ENCODE results near the gene EIF4ENIF1. TPM values are rescaled to one million over a fixed set of nuclear protein-coding genes. Genes with fewer than 3 reads are reported as not detected.
"Not testable (repeated sequence)": the region's sequence is repeated elsewhere in the genome, so short reads cannot be mapped to it uniquely, and the experiment has no call there.

The EIF4ENIF1 gene
- total RNA-seq, 2 donors from 2014 or later: 24.2 to 26.4 TPM

DNA sequence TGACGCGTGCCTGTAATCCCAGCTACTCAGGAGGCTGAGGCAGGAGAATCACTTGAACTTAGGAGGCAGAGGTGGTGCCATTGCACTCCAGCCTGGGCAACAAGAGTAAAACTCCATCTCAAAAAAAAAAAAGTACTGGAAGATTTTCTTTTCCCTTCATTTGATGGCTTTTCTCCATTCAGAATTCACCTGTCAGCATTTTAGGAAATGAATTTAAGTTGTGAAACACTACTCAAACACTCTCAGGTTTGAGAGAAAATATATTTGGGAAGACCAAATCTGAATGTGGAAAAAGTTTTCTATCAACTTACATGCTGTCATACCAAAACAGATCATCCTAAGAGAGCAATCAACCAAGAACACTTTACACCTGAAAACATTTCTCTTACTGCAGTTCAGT, 2.7 kb downstream of the EIF4ENIF1 start:
- Mint-ChIP-seq H3K4me3 (no peak overlapping the region), H3K36me3 (ENCODE audit: low read depth) (peaks cover 2% of the 10 kb centered on the region), H3K27me3 (no peaks in the 10 kb centered on the region), H3K27ac (peak overlapping the region; percentile 29), H3K4me1 (peaks cover 40% of the 10 kb centered on the region)
- ATAC-seq (no peak), DNase-seq (no peak)
- H3K9me3 ChIP-seq (ENCODE audit: control insufficient read depth, low read length, poor library complexity, severe bottlenecking): no peaks in the 10 kb centered on the region

DNA sequence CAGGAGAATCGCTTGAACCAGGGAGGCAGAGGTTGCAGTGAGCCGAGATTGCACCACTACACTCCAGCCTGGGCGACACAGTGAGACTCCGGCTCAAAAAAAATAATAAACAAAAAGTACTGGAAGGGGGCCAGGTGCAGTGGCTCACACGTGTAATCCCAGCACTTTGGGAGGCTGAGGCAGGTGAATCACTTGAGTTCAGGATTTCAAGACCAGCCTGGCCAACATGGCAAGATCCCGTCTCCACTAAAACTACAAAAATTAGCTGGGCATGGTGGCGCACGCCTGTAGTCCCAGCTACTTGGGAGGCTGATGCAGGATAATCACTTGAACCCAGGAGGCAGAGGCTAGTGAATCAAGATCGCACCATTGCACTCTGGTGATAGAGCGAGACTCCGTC, 3.3 kb downstream of the EIF4ENIF1 start:
- not testable (repeated sequence) for ATAC-seq; DNase-seq; H3K9me3 ChIP-seq (ENCODE audit: control insufficient read depth, low read length, poor library complexity, severe bottlenecking); H3K36me3 Mint-ChIP-seq (ENCODE audit: low read depth); H3K4me3 Mint-ChIP-seq; H3K27me3 Mint-ChIP-seq
- Mint-ChIP-seq H3K4me1 (peaks cover 42% of the 10 kb centered on the region), H3K27ac (peak overlapping the region; percentile 29)

DNA sequence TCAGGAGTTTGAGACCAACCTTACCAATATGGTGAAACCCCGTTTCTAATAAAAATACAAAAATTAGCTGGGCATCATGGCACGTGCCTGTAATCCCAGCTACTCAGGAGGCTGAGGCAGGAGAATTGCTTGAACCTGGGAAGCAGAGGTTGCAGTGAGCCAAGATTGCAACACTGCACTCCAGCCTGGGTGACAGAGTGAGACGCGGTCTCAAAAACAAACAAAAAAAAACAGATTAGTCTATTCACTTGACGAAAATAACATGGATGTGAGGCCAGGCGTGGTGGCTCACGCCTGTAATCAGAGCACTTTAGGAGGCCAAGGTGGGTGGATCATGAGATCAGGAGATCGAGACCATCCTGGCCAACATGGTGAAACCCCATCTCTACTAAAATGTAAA, 7.2 kb downstream of the EIF4ENIF1 start:
- not testable (repeated sequence) for H3K36me3 Mint-ChIP-seq (ENCODE audit: low read depth); H3K27me3 Mint-ChIP-seq; ATAC-seq; H3K27ac Mint-ChIP-seq; H3K4me3 Mint-ChIP-seq; DNase-seq; H3K9me3 ChIP-seq (ENCODE audit: control insufficient read depth, low read length, poor library complexity, severe bottlenecking)
- H3K4me1 Mint-ChIP-seq: peaks cover 20% of the 10 kb centered on the region

DNA sequence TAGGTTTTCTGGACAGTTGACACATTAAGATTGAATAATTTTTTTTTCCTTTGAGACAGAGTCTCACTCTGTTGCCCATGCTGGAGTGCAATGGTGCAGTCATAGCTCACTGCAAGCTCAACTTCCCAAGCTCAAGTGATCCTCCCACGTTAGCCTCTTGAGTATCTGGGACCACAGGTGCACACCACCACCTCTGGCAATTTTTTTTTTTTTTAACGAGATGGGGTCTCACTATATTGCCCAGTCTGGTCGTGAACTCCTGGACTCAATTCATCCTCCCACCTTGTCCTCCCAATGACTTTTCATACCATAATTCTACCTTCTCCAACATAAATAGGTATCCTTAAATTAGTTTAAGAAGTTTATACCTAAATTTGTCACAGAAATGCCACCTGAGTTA, 8.5 kb downstream of the EIF4ENIF1 start:
- no peaks in the 10 kb centered on the region for H3K9me3 ChIP-seq (ENCODE audit: control insufficient read depth, low read length, poor library complexity, severe bottlenecking)
- Mint-ChIP-seq H3K4me1 (peaks cover 18% of the 10 kb centered on the region), H3K27me3 (no peaks in the 10 kb centered on the region), H3K36me3 (ENCODE audit: low read depth) (peaks cover 2% of the 10 kb centered on the region), H3K4me3 (no peak overlapping the region), H3K27ac (peak overlapping the region; percentile 47)
- DNase-seq (no peak), ATAC-seq (no peak)

DNA sequence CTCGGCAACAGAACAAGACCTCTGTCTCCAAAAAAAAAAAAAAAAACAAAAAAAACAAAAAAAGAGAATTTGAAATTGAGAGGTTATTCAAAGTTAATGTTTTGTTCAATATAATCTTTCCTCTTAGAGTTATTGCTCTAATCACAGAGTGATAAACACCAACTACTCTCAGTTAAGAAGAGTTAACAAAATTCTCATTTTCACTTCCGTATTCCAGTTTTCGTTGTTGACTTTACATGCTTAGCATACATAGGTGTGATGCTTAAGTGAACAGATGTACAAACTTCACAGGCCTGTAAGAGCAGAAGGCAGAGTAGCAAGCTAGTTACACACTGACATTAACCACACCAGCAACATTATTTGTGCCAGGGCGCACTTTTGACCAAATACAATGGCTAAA, 12.3 kb downstream of the EIF4ENIF1 start:
- no peak overlapping the region for H3K4me3 Mint-ChIP-seq
- H3K9me3 ChIP-seq (ENCODE audit: control insufficient read depth, low read length, poor library complexity, severe bottlenecking): no peaks in the 10 kb centered on the region
- no peaks in the 10 kb centered on the region for H3K27me3 Mint-ChIP-seq
- H3K36me3 Mint-ChIP-seq (ENCODE audit: low read depth): no peaks in the 10 kb centered on the region
- peaks cover 14% of the 10 kb centered on the region for H3K4me1 Mint-ChIP-seq
- DNase-seq (no peak), ATAC-seq (no peak)
- no peak overlapping the region for H3K27ac Mint-ChIP-seq

DNA sequence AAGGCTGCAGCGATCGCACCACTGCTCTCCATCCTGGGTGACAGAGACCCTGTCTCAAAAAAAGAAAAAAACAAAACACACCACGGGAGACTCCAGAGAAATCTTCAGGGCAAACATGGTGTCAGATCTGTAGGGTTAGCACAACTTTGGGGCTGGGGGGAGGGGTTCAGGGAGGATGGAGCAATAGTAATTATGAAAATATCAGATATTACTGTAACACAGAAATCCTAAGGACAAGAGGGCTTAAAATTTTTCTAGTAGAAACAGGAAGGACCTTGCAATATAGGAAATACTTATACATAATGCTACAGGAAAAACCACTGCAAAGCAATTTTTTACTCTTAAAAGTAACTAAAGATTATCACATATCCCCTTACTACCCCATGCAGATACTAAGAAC, 13.8 kb downstream of the EIF4ENIF1 start:
- Mint-ChIP-seq H3K27ac (no peak overlapping the region), H3K4me1 (peaks cover 12% of the 10 kb centered on the region), H3K4me3 (no peak overlapping the region), H3K36me3 (ENCODE audit: low read depth) (no peaks in the 10 kb centered on the region), H3K27me3 (no peaks in the 10 kb centered on the region)
- H3K9me3 ChIP-seq (ENCODE audit: control insufficient read depth, low read length, poor library complexity, severe bottlenecking): no peaks in the 10 kb centered on the region
- ATAC-seq (no peak), DNase-seq (no peak)

DNA sequence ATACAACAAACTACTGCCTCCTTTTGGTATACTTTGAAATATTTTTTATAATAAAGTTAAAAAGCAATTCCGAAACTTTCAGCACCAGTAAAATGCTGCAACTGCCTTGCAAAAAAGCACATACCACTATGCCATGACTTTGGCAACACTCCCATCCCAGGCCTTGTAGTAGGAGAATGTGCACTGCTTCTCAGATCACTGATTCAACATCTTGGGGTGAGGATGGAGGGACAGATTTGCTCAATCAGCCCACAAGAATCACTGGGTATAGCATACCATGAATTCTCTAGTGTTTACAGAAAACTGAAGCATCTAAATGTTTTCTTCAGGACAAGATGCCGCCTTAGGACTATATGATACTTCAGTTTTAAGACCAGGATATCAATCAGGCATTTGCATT, 14.9 kb downstream of the EIF4ENIF1 start:
- H3K9me3 ChIP-seq (ENCODE audit: control insufficient read depth, low read length, poor library complexity, severe bottlenecking): no peaks in the 10 kb centered on the region
- H3K27ac Mint-ChIP-seq: no peak overlapping the region
- ATAC-seq: no peak
- H3K4me1 Mint-ChIP-seq: peaks cover 12% of the 10 kb centered on the region
- H3K36me3 Mint-ChIP-seq (ENCODE audit: low read depth): no peaks in the 10 kb centered on the region
- no peak overlapping the region for H3K4me3 Mint-ChIP-seq
- DNase-seq: no peak
- no peaks in the 10 kb centered on the region for H3K27me3 Mint-ChIP-seq

DNA sequence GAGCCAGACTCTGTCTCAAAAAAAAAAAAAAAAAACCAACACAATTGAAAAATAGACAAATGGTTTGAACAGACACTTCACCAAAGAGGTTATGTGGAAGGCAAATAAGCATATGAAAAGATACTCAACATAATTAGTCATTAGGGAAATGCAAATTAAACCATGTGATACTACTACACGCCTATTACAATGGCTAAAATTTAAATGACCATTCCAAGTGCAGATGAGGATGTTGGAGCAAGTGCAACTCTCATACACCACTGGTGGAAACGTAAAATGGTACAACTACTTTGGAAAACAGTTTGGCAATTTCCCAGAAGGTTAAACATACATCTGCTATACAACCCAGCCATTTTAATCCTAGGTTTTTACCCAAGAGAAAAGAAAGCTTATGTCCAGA, 24.3 kb downstream of the EIF4ENIF1 start:
- ATAC-seq: no peak
- Mint-ChIP-seq H3K27ac (no peak overlapping the region), H3K4me3 (no peak overlapping the region), H3K36me3 (ENCODE audit: low read depth) (peaks cover 3% of the 10 kb centered on the region), H3K27me3 (no peaks in the 10 kb centered on the region), H3K4me1 (peaks cover 5% of the 10 kb centered on the region)
- no peak for DNase-seq
- H3K9me3 ChIP-seq (ENCODE audit: control insufficient read depth, low read length, poor library complexity, severe bottlenecking): no peaks in the 10 kb centered on the region

DNA sequence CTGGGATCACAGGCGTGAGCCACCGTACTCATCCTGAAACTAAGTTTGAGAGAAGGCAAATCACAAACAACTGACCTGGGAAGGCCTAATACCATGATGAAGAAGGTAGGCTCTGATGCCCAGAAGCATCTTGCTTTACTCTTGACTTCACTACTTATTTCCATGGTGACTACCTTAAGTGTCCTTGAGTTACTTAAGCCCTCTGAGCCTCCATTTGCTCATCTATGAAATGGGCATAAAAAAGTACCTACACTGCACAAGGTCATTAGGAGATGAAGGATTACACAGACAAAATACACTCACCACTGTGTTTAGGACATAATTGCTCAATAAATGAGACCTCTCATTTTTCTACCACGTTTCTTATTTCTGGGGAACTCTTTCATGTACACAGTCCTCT, 27.9 kb downstream of the EIF4ENIF1 start:
- DNase-seq (no peak), ATAC-seq (no peak)
- H3K9me3 ChIP-seq (ENCODE audit: control insufficient read depth, low read length, poor library complexity, severe bottlenecking): no peaks in the 10 kb centered on the region
- no peaks in the 10 kb centered on the region for H3K27me3 Mint-ChIP-seq
- no peak overlapping the region for H3K4me3 Mint-ChIP-seq
- H3K4me1 Mint-ChIP-seq: peaks cover 5% of the 10 kb centered on the region
- no peak overlapping the region for H3K27ac Mint-ChIP-seq
- peaks cover 3% of the 10 kb centered on the region for H3K36me3 Mint-ChIP-seq (ENCODE audit: low read depth)

DNA sequence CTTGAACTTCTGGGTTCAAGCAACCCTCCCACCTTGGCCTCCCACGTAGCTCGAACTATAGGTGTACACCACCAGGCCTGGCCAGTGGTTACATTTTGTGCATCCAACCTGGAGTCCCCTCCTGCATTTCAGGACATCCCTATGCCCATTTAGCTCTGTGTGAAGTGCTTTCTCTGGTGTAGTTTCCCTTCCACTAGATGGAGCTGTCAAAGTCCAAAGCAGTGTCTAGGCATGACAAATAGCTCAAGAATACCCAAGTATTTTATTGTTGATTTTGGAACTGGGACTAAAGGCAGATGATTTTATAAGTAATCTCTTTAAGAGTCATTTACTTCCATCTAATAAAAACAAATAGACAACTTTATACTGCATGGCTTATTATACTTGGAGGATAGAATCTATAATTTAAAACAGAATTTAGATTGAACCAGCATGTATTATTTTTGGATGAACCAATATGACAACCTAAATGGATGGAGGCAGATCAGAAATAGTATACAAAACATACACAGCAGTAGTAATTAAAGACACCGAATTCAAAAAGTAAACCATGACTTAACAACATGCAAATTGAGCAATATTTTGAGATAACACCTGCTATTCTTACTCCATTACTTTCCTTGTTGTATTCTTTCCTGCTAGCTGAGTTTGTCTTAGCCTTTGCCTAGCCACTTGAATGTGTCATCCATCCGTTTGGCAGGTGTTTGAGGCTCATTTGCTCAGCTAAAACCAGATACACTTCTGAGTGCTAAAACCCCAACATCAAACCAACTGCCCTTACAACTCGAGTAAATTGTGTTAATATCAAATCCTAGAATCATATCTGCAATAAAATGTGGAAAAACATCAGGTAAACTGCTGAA, 37.7 kb downstream of the EIF4ENIF1 start:
- DNase-seq (no peak), ATAC-seq (peak; percentile 59)

DNA sequence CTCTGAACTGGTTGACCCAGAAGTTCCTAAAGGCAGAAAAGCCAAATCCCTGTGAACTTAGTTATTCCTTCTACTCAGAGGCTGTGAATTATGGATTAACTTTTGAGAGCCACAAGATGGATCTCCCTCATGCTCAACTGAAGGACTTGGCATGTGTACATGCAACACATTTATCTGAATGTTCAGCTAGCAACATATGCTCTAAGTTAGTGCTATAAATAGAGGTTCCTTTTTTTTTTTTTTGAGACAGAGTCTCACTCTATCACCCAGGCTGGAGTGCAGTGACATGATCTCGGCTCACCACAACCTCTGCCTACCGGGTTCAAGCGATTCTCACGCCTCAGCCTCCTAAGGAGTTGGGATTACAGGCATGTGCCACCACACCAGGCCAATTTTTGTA, 40.1 kb downstream of the EIF4ENIF1 start:
- H3K4me1 Mint-ChIP-seq: peaks cover 2% of the 10 kb centered on the region
- no peaks in the 10 kb centered on the region for H3K27me3 Mint-ChIP-seq
- peak overlapping the region; percentile 34 for H3K27ac Mint-ChIP-seq
- no peak for ATAC-seq
- no peaks in the 10 kb centered on the region for H3K9me3 ChIP-seq (ENCODE audit: control insufficient read depth, low read length, poor library complexity, severe bottlenecking)
- no peak overlapping the region for H3K4me3 Mint-ChIP-seq
- no peaks in the 10 kb centered on the region for H3K36me3 Mint-ChIP-seq (ENCODE audit: low read depth)
- no peak for DNase-seq

More for the DNA sequence above, 37.7 kb downstream of the EIF4ENIF1 start:
- no peak overlapping the region for H3K4me3 Mint-ChIP-seq
- H3K27me3 Mint-ChIP-seq: no peaks in the 10 kb centered on the region
- peak overlapping the region; percentile 37 for H3K27ac Mint-ChIP-seq
- no peaks in the 10 kb centered on the region for H3K36me3 Mint-ChIP-seq (ENCODE audit: low read depth)
- no peaks in the 10 kb centered on the region for H3K4me1 Mint-ChIP-seq
- H3K9me3 ChIP-seq (ENCODE audit: control insufficient read depth, low read length, poor library complexity, severe bottlenecking): no peaks in the 10 kb centered on the region

DNA sequence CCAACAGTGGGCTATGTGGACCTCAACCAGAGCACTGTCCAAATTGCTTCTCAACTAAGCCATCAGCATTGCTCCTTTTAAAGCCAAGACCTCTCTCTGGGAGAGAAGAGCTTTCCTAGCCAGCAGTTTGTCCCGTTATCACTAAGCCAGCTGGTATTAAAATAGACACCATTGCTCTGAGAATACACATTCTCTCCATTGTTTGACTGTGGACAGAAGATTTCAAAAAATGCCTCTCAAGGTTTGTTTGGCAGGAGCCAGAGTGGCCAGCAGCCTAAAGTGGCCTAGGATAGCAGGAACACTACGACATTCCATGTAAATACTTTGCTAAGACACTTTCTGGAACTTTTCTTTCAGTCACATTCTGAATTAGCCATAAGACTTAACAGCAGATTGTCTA, 41.3 kb downstream of the EIF4ENIF1 start:
- Mint-ChIP-seq H3K27me3 (no peaks in the 10 kb centered on the region), H3K4me1 (peaks cover 2% of the 10 kb centered on the region), H3K4me3 (no peak overlapping the region), H3K36me3 (ENCODE audit: low read depth) (peaks cover 3% of the 10 kb centered on the region), H3K27ac (peak overlapping the region; percentile 24)
- DNase-seq (no peak), ATAC-seq (no peak)
- H3K9me3 ChIP-seq (ENCODE audit: control insufficient read depth, low read length, poor library complexity, severe bottlenecking): no peaks in the 10 kb centered on the region

DNA sequence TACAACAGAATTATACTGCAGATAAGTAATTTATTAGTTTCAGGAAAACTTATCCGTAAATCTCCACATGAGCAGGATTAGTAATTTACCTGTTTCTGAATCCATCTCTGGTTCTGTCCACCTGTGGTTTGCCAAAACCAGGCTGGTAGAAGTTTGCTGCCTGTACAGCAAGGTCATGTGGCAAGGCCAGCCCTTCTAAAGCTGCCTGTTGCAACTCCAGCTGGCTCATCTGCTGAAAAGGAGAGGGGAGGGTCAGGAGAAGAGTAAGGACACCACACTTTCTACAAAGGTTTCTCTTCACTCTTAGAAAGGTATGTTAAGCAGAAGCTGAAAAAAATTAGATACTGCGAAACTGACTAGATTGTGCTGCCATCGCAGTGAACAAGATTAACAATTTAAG, 42.3 kb downstream of the EIF4ENIF1 start:
- H3K36me3 Mint-ChIP-seq (ENCODE audit: low read depth): peaks cover 3% of the 10 kb centered on the region
- no peak overlapping the region for H3K27ac Mint-ChIP-seq
- H3K27me3 Mint-ChIP-seq: no peaks in the 10 kb centered on the region
- H3K4me3 Mint-ChIP-seq: no peak overlapping the region
- ATAC-seq (no peak), DNase-seq (no peak)
- H3K4me1 Mint-ChIP-seq: peaks cover 2% of the 10 kb centered on the region
- no peaks in the 10 kb centered on the region for H3K9me3 ChIP-seq (ENCODE audit: control insufficient read depth, low read length, poor library complexity, severe bottlenecking)

DNA sequence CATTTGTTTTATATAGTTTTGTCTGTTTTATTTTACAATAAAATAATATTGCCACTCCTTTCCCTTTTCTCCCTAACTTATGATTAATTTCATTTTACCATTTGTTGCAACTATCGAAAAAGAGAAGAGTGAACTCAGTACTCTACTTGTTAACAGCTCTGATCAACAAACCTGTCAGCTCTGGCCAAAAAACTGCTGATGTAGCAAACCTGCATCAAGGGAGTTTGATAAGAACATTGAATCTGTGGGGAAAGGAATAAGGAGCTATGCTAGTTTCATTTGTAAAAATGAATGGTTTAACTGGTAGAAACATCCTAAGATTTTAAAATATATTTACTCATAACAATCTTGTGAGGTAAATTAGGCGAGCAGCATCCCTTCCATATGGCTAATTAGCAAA, 42.9 kb downstream of the EIF4ENIF1 start:
- H3K27me3 Mint-ChIP-seq: no peaks in the 10 kb centered on the region
- no peak overlapping the region for H3K4me3 Mint-ChIP-seq
- H3K9me3 ChIP-seq (ENCODE audit: control insufficient read depth, low read length, poor library complexity, severe bottlenecking): no peaks in the 10 kb centered on the region
- ATAC-seq (no peak), DNase-seq (no peak)
- peaks cover 3% of the 10 kb centered on the region for H3K36me3 Mint-ChIP-seq (ENCODE audit: low read depth)
- no peak overlapping the region for H3K27ac Mint-ChIP-seq
- peaks cover 2% of the 10 kb centered on the region for H3K4me1 Mint-ChIP-seq
